SJSA1 (cell line): Measurements from ENCODE around the gene KITLG. TPM values are rescaled to one million over a fixed set of nuclear protein-coding genes. Genes with fewer than 3 reads are reported as not detected.
A peak's percentile ranks its signal among the peaks of the same experiment; 100 is the strongest.

Source experiments
- DNase-seq, 2 experiments: peaks; one replicate each; pipeline ENCODE4 v3.0.0-alpha.2; 2015 to 2020; ENCODE audit warnings: low spot score in 2 of 2, low read depth in 1 of 2
- H3K27ac ChIP-seq: fragments of 250-450 bp; sonication (Bioruptor Pico); 2 replicates; pipeline ENCODE4 v1.5.1; 2020; ENCODE audit warnings: mild to moderate bottlenecking, moderate library complexity
- H3K27me3 ChIP-seq: fragments of 250-450 bp; sonication (Bioruptor Pico); replicated peaks from 2 replicates; pipeline ENCODE4 v1.5.1; 2020; ENCODE audit warnings: mild to moderate bottlenecking, moderate library complexity
- H3K36me3 ChIP-seq: fragments of 250-450 bp; sonication (Bioruptor Pico); 2 replicates; pipeline ENCODE4 v1.5.1; 2020; ENCODE audit warnings: mild to moderate bottlenecking
- H3K4me1 ChIP-seq: fragments of 250-450 bp; sonication (Bioruptor Pico); replicated peaks from 2 replicates; pipeline ENCODE4 v1.6.1; 2021; ENCODE audit warnings: mild to moderate bottlenecking
- H3K4me3 ChIP-seq: fragments of 250-450 bp; sonication (Bioruptor Pico); 2 replicates; pipeline ENCODE4 v1.5.1; 2020; ENCODE audit warnings: mild to moderate bottlenecking
- H3K9me3 ChIP-seq: fragments of 250-450 bp; sonication (Bioruptor Pico); replicated peaks from 2 replicates; pipeline ENCODE4 v1.5.1; 2020; ENCODE audit warnings: mild to moderate bottlenecking
- total RNA-seq: library from RNA; depleted of rRNA; stranded (reverse); fragments of >200 nt; shearing (Covaris generic); gene quantifications from 2 replicates; pipeline ENCODE4 v1.2.3, GENCODE V29; 2014

Gene KITLG
- total RNA-seq, 1 experiment from 2014 or later: 4.1 TPM

- Histone ChIP-seq H3K9me3 (no peaks in the 10 kb centered on the region), H3K27ac (no peak overlapping the region)
These were observed 14.5 kb upstream of the KITLG start for GRCh38 chr12:88594780-88595179.

GRCh38 chr12:88591343-88591742, 11.1 kb upstream of the KITLG start:
- DNase-seq: no peak
- Histone ChIP-seq H3K4me3 (no peak overlapping the region), H3K4me1 (no peaks in the 10 kb centered on the region), H3K9me3 (no peaks in the 10 kb centered on the region; the same call in 1 of the 2 replicates), H3K36me3 (no peaks in the 10 kb centered on the region), H3K27ac (no peak overlapping the region), H3K27me3 (no peaks in the 10 kb centered on the region)

More at GRCh38 chr12:88594780-88595179, 14.5 kb upstream of the KITLG start:
- DNase-seq: no peak
- Histone ChIP-seq H3K4me1 (no peaks in the 10 kb centered on the region), H3K27me3 (no peaks in the 10 kb centered on the region), H3K36me3 (no peaks in the 10 kb centered on the region), H3K4me3 (no peak overlapping the region)

GRCh38 chr12:88590851-88591250, 10.6 kb upstream of the KITLG start:
- Histone ChIP-seq H3K4me1 (no peaks in the 10 kb centered on the region), H3K4me3 (no peak overlapping the region), H3K27ac (no peak overlapping the region), H3K9me3 (no peaks in the 10 kb centered on the region; the same call in 1 of the 2 replicates), H3K27me3 (no peaks in the 10 kb centered on the region), H3K36me3 (no peaks in the 10 kb centered on the region)
- DNase-seq: no peak

GRCh38 chr12:88585077-88585476, 4.8 kb upstream of the KITLG start:
- H3K27me3 ChIP-seq: peaks cover 3% of the 10 kb centered on the region; the same call in 1 of the 2 replicates
- DNase-seq: no peak
- H3K9me3 ChIP-seq: no peaks in the 10 kb centered on the region; the same call in 1 of the 2 replicates
- H3K4me3 ChIP-seq: no peak overlapping the region
- no peak overlapping the region for H3K27ac ChIP-seq
- no peaks in the 10 kb centered on the region for H3K36me3 ChIP-seq
- peaks cover 4% of the 10 kb centered on the region; the same call in 1 of the 2 replicates for H3K4me1 ChIP-seq

- Histone ChIP-seq H3K9me3 (no peaks in the 10 kb centered on the region), H3K4me3 (peak overlapping the region; percentile 44), H3K4me1 (peaks cover 9% of the 10 kb centered on the region), H3K27me3 (peaks cover 3% of the 10 kb centered on the region; the same call in 1 of the 2 replicates), H3K27ac (no peak overlapping the region), H3K36me3 (no peaks in the 10 kb centered on the region)
- DNase-seq: peak in 1 of 2 experiments; percentile 41
These were observed 645 bp downstream of the KITLG start for GRCh38 chr12:88579601-88580050.

GRCh38 chr12:88579161-88579517, 1.1 kb downstream of the KITLG start:
- H3K27me3 ChIP-seq: peaks cover 3% of the 10 kb centered on the region; the same call in 1 of the 2 replicates
- H3K4me1 ChIP-seq: peaks cover 9% of the 10 kb centered on the region
- peak in 1 of 2 experiments; percentile 13 for DNase-seq
- no peak overlapping the region for H3K27ac ChIP-seq
- no peaks in the 10 kb centered on the region for H3K9me3 ChIP-seq
- H3K36me3 ChIP-seq: no peaks in the 10 kb centered on the region
- peak overlapping the region; percentile 44 for H3K4me3 ChIP-seq

GRCh38 chr12:88578276-88579160, 1.8 kb downstream of the KITLG start:
- no peak for DNase-seq
- Histone ChIP-seq H3K4me1 (peaks cover 9% of the 10 kb centered on the region), H3K27ac (no peak overlapping the region), H3K9me3 (no peaks in the 10 kb centered on the region), H3K27me3 (peaks cover 3% of the 10 kb centered on the region; the same call in 1 of the 2 replicates), H3K4me3 (peak overlapping the region; percentile 44), H3K36me3 (no peaks in the 10 kb centered on the region)

GRCh38 chr12:88577537-88577936, 2.7 kb downstream of the KITLG start:
- Histone ChIP-seq H3K27me3 (peaks cover 3% of the 10 kb centered on the region; the same call in 1 of the 2 replicates), H3K4me1 (peaks cover 9% of the 10 kb centered on the region), H3K9me3 (no peaks in the 10 kb centered on the region), H3K27ac (no peak overlapping the region), H3K4me3 (no peak overlapping the region), H3K36me3 (no peaks in the 10 kb centered on the region)
- DNase-seq: no peak

- Histone ChIP-seq H3K4me1 (peaks cover 9% of the 10 kb centered on the region), H3K9me3 (no peaks in the 10 kb centered on the region), H3K36me3 (no peaks in the 10 kb centered on the region), H3K4me3 (no peak overlapping the region), H3K27ac (no peak overlapping the region), H3K27me3 (peaks cover 3% of the 10 kb centered on the region; the same call in 1 of the 2 replicates)
- no peak for DNase-seq
These were observed 3.4 kb downstream of the KITLG start for GRCh38 chr12:88576866-88577265.

GRCh38 chr12:88575361-88575970, 4.8 kb downstream of the KITLG start:
- Histone ChIP-seq H3K36me3 (no peaks in the 10 kb centered on the region), H3K9me3 (no peaks in the 10 kb centered on the region), H3K4me1 (peaks cover 7% of the 10 kb centered on the region), H3K4me3 (no peak overlapping the region), H3K27ac (no peak overlapping the region), H3K27me3 (no peaks in the 10 kb centered on the region)
- DNase-seq: no peak

GRCh38 chr12:88574278-88574677, 6.0 kb downstream of the KITLG start:
- H3K4me1 ChIP-seq: peaks cover 5% of the 10 kb centered on the region; the same call in 1 of the 2 replicates
- H3K36me3 ChIP-seq: no peaks in the 10 kb centered on the region
- no peaks in the 10 kb centered on the region for H3K27me3 ChIP-seq
- no peaks in the 10 kb centered on the region for H3K9me3 ChIP-seq
- H3K27ac ChIP-seq: no peak overlapping the region
- H3K4me3 ChIP-seq: no peak overlapping the region
- DNase-seq: no peak

GRCh38 chr12:88573583-88573982, 6.7 kb downstream of the KITLG start:
- DNase-seq: no peak
- Histone ChIP-seq H3K9me3 (no peaks in the 10 kb centered on the region), H3K4me1 (no peaks in the 10 kb centered on the region), H3K4me3 (no peak overlapping the region), H3K27ac (no peak overlapping the region), H3K27me3 (no peaks in the 10 kb centered on the region), H3K36me3 (no peaks in the 10 kb centered on the region)

GRCh38 chr12:88572781-88573549, 7.3 kb downstream of the KITLG start:
- H3K36me3 ChIP-seq: no peaks in the 10 kb centered on the region
- H3K4me1 ChIP-seq: no peaks in the 10 kb centered on the region
- H3K4me3 ChIP-seq: no peak overlapping the region
- no peak for DNase-seq
- H3K9me3 ChIP-seq: no peaks in the 10 kb centered on the region
- no peaks in the 10 kb centered on the region for H3K27me3 ChIP-seq
- H3K27ac ChIP-seq: no peak overlapping the region
